Muscle layer of colon (tissue), 2 donors: Measurements from ENCODE around the gene TCF7L1.

Source experiments
- H3K27ac ChIP-seq: one replicate; pipeline ENCODE4 v1.7.0; 2013; ENCODE audit warnings: low read depth, mild to moderate bottlenecking, low read length, moderate library complexity
- H3K27me3 ChIP-seq, 2 donors: one replicate each; pipeline ENCODE4 v1.7.0; 2013; ENCODE audit warnings: low read length in 2 of 2, mild to moderate bottlenecking in 2 of 2; ENCODE audit not compliant: insufficient read depth in 2 of 2, control insufficient read depth in 1 of 2
- H3K36me3 ChIP-seq: one replicate; pipeline ENCODE4 v1.7.0; 2013; ENCODE audit warnings: mild to moderate bottlenecking, low read length; ENCODE audit not compliant: insufficient read depth
- H3K4me1 ChIP-seq: one replicate; pipeline ENCODE4 v1.7.0; 2013; ENCODE audit warnings: mild to moderate bottlenecking, low read length; ENCODE audit not compliant: insufficient read depth
- H3K4me3 ChIP-seq, 2 donors: one replicate each; pipeline ENCODE4 v1.7.0; 2013; ENCODE audit warnings: low read length in 2 of 2, low read depth in 1 of 2, mild to moderate bottlenecking in 1 of 2, moderate library complexity in 1 of 2
- H3K9ac ChIP-seq: one replicate; pipeline ENCODE4 v1.7.0; 2013; ENCODE audit warnings: low read length
- H3K9me3 ChIP-seq: one replicate; pipeline ENCODE4 v1.7.0; 2013; ENCODE audit warnings: mild to moderate bottlenecking, low read length
- donor health status: abdominal sarcoma.
- donor health status: Adenocarcinoma of cecum.

Gene TCF7L1

GRCh38 chr2:85166021-85166420 is 32.8 kb downstream of the TCF7L1 start:
- H3K27me3 ChIP-seq, result no peaks in the 10 kb centered on the region
- H3K27ac ChIP-seq, result no peak overlapping the region
- H3K9me3 ChIP-seq, result no peaks in the 10 kb centered on the region
- H3K36me3 ChIP-seq, result no peaks in the 10 kb centered on the region
- H3K4me1 ChIP-seq, result peaks cover 36% of the 10 kb centered on the region
- no peak overlapping the region for H3K4me3 ChIP-seq
- H3K9ac ChIP-seq, result no peak overlapping the region

- peaks cover 28% of the 10 kb centered on the region for H3K4me1 ChIP-seq
- no peaks in the 10 kb centered on the region for H3K9me3 ChIP-seq
- H3K4me3 ChIP-seq, result no peak overlapping the region
- no peaks in the 10 kb centered on the region for H3K36me3 ChIP-seq
- no peak overlapping the region for H3K27ac ChIP-seq
- no peak overlapping the region for H3K9ac ChIP-seq
- H3K27me3 ChIP-seq, result no peaks in the 10 kb centered on the region
Observed at GRCh38 chr2:85167479-85167878, 34.3 kb downstream of the TCF7L1 start.

GRCh38 chr2:85168942-85169341 is 35.8 kb downstream of the TCF7L1 start:
- H3K4me1 ChIP-seq, result peaks cover 15% of the 10 kb centered on the region
- no peak overlapping the region for H3K9ac ChIP-seq
- no peaks in the 10 kb centered on the region for H3K27me3 ChIP-seq
- H3K27ac ChIP-seq, result no peak overlapping the region
- no peak overlapping the region for H3K4me3 ChIP-seq
- no peaks in the 10 kb centered on the region for H3K36me3 ChIP-seq
- H3K9me3 ChIP-seq, result no peaks in the 10 kb centered on the region

GRCh38 chr2:85169581-85169980 is 36.4 kb downstream of the TCF7L1 start:
- no peak overlapping the region for H3K27ac ChIP-seq
- no peak overlapping the region for H3K4me3 ChIP-seq
- H3K4me1 ChIP-seq, result peaks cover 15% of the 10 kb centered on the region
- no peaks in the 10 kb centered on the region for H3K9me3 ChIP-seq
- no peaks in the 10 kb centered on the region for H3K36me3 ChIP-seq
- no peaks in the 10 kb centered on the region for H3K27me3 ChIP-seq
- H3K9ac ChIP-seq, result no peak overlapping the region

GRCh38 chr2:85170938-85171475 is 37.8 kb downstream of the TCF7L1 start:
- Histone ChIP-seq H3K9me3 (no peaks in the 10 kb centered on the region), H3K27me3 (no peaks in the 10 kb centered on the region), H3K9ac (no peak overlapping the region), H3K4me3 (no peak overlapping the region), H3K27ac (no peak overlapping the region), H3K4me1 (peaks cover 14% of the 10 kb centered on the region), H3K36me3 (no peaks in the 10 kb centered on the region)

GRCh38 chr2:85171916-85172315 is 38.7 kb downstream of the TCF7L1 start:
- Histone ChIP-seq H3K27ac (no peak overlapping the region), H3K36me3 (no peaks in the 10 kb centered on the region), H3K4me1 (peaks cover 14% of the 10 kb centered on the region), H3K9me3 (no peaks in the 10 kb centered on the region), H3K9ac (no peak overlapping the region), H3K27me3 (no peaks in the 10 kb centered on the region), H3K4me3 (no peak overlapping the region)

- no peak overlapping the region for H3K4me3 ChIP-seq
- H3K36me3 ChIP-seq, result no peaks in the 10 kb centered on the region
- H3K27me3 ChIP-seq, result no peaks in the 10 kb centered on the region
- peaks cover 14% of the 10 kb centered on the region for H3K4me1 ChIP-seq
- no peak overlapping the region for H3K9ac ChIP-seq
- no peaks in the 10 kb centered on the region for H3K9me3 ChIP-seq
- no peak overlapping the region for H3K27ac ChIP-seq
Observed at GRCh38 chr2:85173909-85174308, 40.7 kb downstream of the TCF7L1 start.

GRCh38 chr2:85174943-85175342 is 41.8 kb downstream of the TCF7L1 start:
- no peaks in the 10 kb centered on the region for H3K36me3 ChIP-seq
- H3K9me3 ChIP-seq, result no peaks in the 10 kb centered on the region
- H3K4me1 ChIP-seq, result peaks cover 14% of the 10 kb centered on the region
- H3K27me3 ChIP-seq, result no peaks in the 10 kb centered on the region
- no peak overlapping the region for H3K4me3 ChIP-seq
- no peak overlapping the region for H3K9ac ChIP-seq
- H3K27ac ChIP-seq, result no peak overlapping the region

GRCh38 chr2:85175369-85176299 is 42.4 kb downstream of the TCF7L1 start:
- Histone ChIP-seq H3K4me1 (peaks cover 14% of the 10 kb centered on the region), H3K4me3 (no peak overlapping the region), H3K27ac (no peak overlapping the region), H3K9me3 (no peaks in the 10 kb centered on the region), H3K9ac (no peak overlapping the region), H3K27me3 (no peaks in the 10 kb centered on the region), H3K36me3 (no peaks in the 10 kb centered on the region)

GRCh38 chr2:85177031-85177824 is 44.0 kb downstream of the TCF7L1 start:
- Histone ChIP-seq H3K36me3 (no peaks in the 10 kb centered on the region), H3K9me3 (no peaks in the 10 kb centered on the region), H3K4me3 (no peak overlapping the region), H3K27me3 (no peaks in the 10 kb centered on the region), H3K4me1 (peaks cover 19% of the 10 kb centered on the region), H3K9ac (no peak overlapping the region), H3K27ac (no peak overlapping the region)

GRCh38 chr2:85178154-85178553 is 45.0 kb downstream of the TCF7L1 start:
- H3K9me3 ChIP-seq, result no peaks in the 10 kb centered on the region
- no peak overlapping the region for H3K27ac ChIP-seq
- H3K4me1 ChIP-seq, result peaks cover 19% of the 10 kb centered on the region
- no peaks in the 10 kb centered on the region for H3K36me3 ChIP-seq
- H3K9ac ChIP-seq, result no peak overlapping the region
- H3K27me3 ChIP-seq, result no peaks in the 10 kb centered on the region
- no peak overlapping the region for H3K4me3 ChIP-seq
